ENCODE data around the gene ERICH6B.

DNA sequence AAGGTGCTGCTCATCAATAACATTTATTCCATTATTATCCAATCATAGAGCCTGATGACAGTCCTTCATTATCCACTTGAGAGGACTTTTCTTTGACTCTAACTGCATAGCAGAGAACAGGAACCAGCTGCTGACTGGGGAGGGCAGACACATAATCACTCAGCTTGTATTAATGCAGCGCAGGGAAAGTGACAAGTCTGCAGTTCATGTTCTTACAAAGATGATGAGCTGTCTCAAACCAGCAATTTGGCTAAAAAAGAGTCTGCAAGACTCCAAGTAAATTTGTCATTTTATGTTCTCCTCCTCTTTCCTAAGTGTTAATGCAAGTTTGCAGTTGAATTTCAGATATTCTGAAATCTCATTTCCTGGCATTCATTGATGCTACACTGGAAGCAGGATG lies 46.6 kb upstream of the ERICH6B start:
- TF ChIP-seq, protein P1, sequence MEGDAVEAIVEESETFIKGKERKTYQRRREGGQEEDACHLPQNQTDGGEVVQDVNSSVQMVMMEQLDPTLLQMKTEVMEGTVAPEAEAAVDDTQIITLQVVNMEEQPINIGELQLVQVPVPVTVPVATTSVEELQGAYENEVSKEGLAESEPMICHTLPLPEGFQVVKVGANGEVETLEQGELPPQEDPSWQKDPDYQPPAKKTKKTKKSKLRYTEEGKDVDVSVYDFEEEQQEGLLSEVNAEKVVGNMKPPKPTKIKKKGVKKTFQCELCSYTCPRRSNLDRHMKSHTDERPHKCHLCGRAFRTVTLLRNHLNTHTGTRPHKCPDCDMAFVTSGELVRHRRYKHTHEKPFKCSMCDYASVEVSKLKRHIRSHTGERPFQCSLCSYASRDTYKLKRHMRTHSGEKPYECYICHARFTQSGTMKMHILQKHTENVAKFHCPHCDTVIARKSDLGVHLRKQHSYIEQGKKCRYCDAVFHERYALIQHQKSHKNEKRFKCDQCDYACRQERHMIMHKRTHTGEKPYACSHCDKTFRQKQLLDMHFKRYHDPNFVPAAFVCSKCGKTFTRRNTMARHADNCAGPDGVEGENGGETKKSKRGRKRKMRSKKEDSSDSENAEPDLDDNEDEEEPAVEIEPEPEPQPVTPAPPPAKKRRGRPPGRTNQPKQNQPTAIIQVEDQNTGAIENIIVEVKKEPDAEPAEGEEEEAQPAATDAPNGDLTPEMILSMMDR (IDR thresholded peaks at IDR 0.05; ENCODE audit: borderline replicate concordance, extremely low read depth, low read length, poor library complexity, severe bottlenecking) = no peak
- no peak for TF ChIP-seq EZH2 (IDR thresholded peaks at IDR 0.05; ENCODE audit: borderline replicate concordance, low read depth, low read length, severe bottlenecking)

Data from DND-41 (cell line).